KMS-11 (cell line): Measurements from ENCODE around the gene THRA.

Experiments used
- H2AFZ ChIP-seq: fragments of 200-600 bp; sonication (generic); 2 replicates; pipeline ENCODE4 v1.6.1; 2016; ENCODE audit warnings: antibody characterized with exemption, mixed run types, low read depth
- H3K27ac ChIP-seq: fragments of 200-600 bp; sonication (generic); 2 replicates; pipeline ENCODE4 v1.6.1; 2016; ENCODE audit warnings: mild to moderate bottlenecking, mixed run types
- H3K27me3 ChIP-seq: fragments of 200-600 bp; sonication (generic); 2 replicates; pipeline ENCODE4 v1.6.1; 2017; ENCODE audit warnings: mild to moderate bottlenecking, low read depth, mixed run types, moderate library complexity; ENCODE audit not compliant: insufficient read depth
- H3K36me3 ChIP-seq: fragments of 200-600 bp; sonication (generic); 2 replicates; pipeline ENCODE4 v1.6.1; 2017; ENCODE audit warnings: mild to moderate bottlenecking, mixed run types; ENCODE audit not compliant: insufficient read depth
- H3K4me1 ChIP-seq: fragments of 200-600 bp; sonication (generic); 2 replicates; pipeline ENCODE4 v1.6.1; 2016; ENCODE audit warnings: mild to moderate bottlenecking, low read depth, mixed run types; ENCODE audit not compliant: poor library complexity, severe bottlenecking
- H3K4me2 ChIP-seq: fragments of 200-600 bp; sonication (generic); 2 replicates; pipeline ENCODE4 v1.7.0; 2016; ENCODE audit warnings: mild to moderate bottlenecking, mixed run types
- H3K4me3 ChIP-seq: fragments of 200-600 bp; sonication (generic); IDR thresholded peaks from 2 replicates; pipeline ENCODE4 v1.6.1; 2017; ENCODE audit warnings: low read depth, low read length, mixed read lengths; ENCODE audit not compliant: insufficient read depth
- H3K79me2 ChIP-seq: fragments of 200-600 bp; sonication (generic); 2 replicates; pipeline ENCODE4 v1.6.1; 2016; ENCODE audit warnings: low read depth, mixed run types; ENCODE audit not compliant: insufficient read depth
- H3K9ac ChIP-seq: fragments of 200-600 bp; sonication (generic); 2 replicates; pipeline ENCODE4 v1.6.1; 2016; ENCODE audit warnings: mild to moderate bottlenecking, mixed run types
- H4K20me1 ChIP-seq: fragments of 200-600 bp; sonication (generic); 2 replicates; pipeline ENCODE4 v1.6.1; 2016; ENCODE audit warnings: mild to moderate bottlenecking, mixed run types; ENCODE audit not compliant: insufficient read depth
- CTCF ChIP-seq: fragments of 200-600 bp; sonication (generic); conservative IDR thresholded peaks from 2 replicates; pipeline ENCODE4 v1.6.1; 2017; ENCODE audit warnings: low read depth, mild to moderate bottlenecking, antibody characterized with exemption, low read length, moderate library complexity, mixed read lengths

The THRA gene

GRCh38 chr17:40019140-40019991 lies 43.4 kb upstream of the THRA start:
- no peaks in the 10 kb centered on the region for H3K79me2 ChIP-seq
- no peak overlapping the region for H3K4me2 ChIP-seq
- no peak overlapping the region for H3K4me3 ChIP-seq
- H3K27ac ChIP-seq: no peak overlapping the region
- TF ChIP-seq CTCF: no peak
- H2AFZ ChIP-seq: no peak overlapping the region
- H4K20me1 ChIP-seq: no peaks in the 10 kb centered on the region
- H3K27me3 ChIP-seq: no peaks in the 10 kb centered on the region
- no peaks in the 10 kb centered on the region for H3K4me1 ChIP-seq
- H3K36me3 ChIP-seq: no peaks in the 10 kb centered on the region
- no peak overlapping the region for H3K9ac ChIP-seq

GRCh38 chr17:40020146-40020545 lies 42.6 kb upstream of the THRA start:
- H3K36me3 ChIP-seq: no peaks in the 10 kb centered on the region
- no peaks in the 10 kb centered on the region for H3K4me1 ChIP-seq
- no peak overlapping the region for H3K27ac ChIP-seq

GRCh38 chr17:40021451-40021971 lies 41.3 kb upstream of the THRA start:
- Histone ChIP-seq H3K4me1 (peaks cover under 1% of the 10 kb centered on the region), H3K36me3 (no peaks in the 10 kb centered on the region), H2AFZ (no peak overlapping the region)

More at GRCh38 chr17:40020146-40020545, 42.6 kb upstream of the THRA start:
- no peak overlapping the region for H3K4me3 ChIP-seq
- TF ChIP-seq CTCF: no peak
- no peak overlapping the region for H3K4me2 ChIP-seq
- no peak overlapping the region for H2AFZ ChIP-seq
- no peaks in the 10 kb centered on the region for H3K79me2 ChIP-seq
- H4K20me1 ChIP-seq: no peaks in the 10 kb centered on the region
- no peak overlapping the region for H3K9ac ChIP-seq
- no peaks in the 10 kb centered on the region for H3K27me3 ChIP-seq

GRCh38 chr17:40022497-40022896 lies 40.3 kb upstream of the THRA start:
- Histone ChIP-seq H3K36me3 (no peaks in the 10 kb centered on the region), H3K4me1 (peaks cover 8% of the 10 kb centered on the region), H4K20me1 (no peaks in the 10 kb centered on the region), H3K27me3 (no peaks in the 10 kb centered on the region), H3K4me2 (no peak overlapping the region), H3K9ac (no peak overlapping the region), H3K79me2 (no peaks in the 10 kb centered on the region), H3K27ac (no peak overlapping the region), H2AFZ (no peak overlapping the region), H3K4me3 (no peak overlapping the region)
- TF ChIP-seq CTCF: no peak

More at GRCh38 chr17:40021451-40021971, 41.3 kb upstream of the THRA start:
- no peak overlapping the region for H3K9ac ChIP-seq
- H3K27me3 ChIP-seq: no peaks in the 10 kb centered on the region
- H3K79me2 ChIP-seq: no peaks in the 10 kb centered on the region
- H4K20me1 ChIP-seq: no peaks in the 10 kb centered on the region
- H3K27ac ChIP-seq: no peak overlapping the region
- no peak for TF ChIP-seq CTCF
- no peak overlapping the region for H3K4me3 ChIP-seq
- no peak overlapping the region for H3K4me2 ChIP-seq
